CD14-positive monocyte (primary cell): ENCODE results near the gene CDH12. TPM values are rescaled to one million over a fixed set of nuclear protein-coding genes. Genes with fewer than 3 reads are reported as not detected.

Source experiments
- DNase-seq, 3 donors: peaks; one replicate each; pipeline ENCODE4 v3.0.0-alpha.2; 2011 to 2022
- H2AFZ ChIP-seq: 2 replicates; pipeline ENCODE4 v1.6.0; 2012; ENCODE audit warnings: mild to moderate bottlenecking, low read depth, low read length, inconsistent platforms; ENCODE audit not compliant: insufficient read depth, poor library complexity, severe bottlenecking
- H3K27ac ChIP-seq, 2 donors: 1 replicate in 1 of 2; 2 replicates in 1 of 2; pipeline ENCODE4 v1.5.1; 2012 to 2013; ENCODE audit warnings: low read length in 2 of 2, control low read depth in 1 of 2, inconsistent platforms in 1 of 2, low read depth in 1 of 2, mild to moderate bottlenecking in 1 of 2
- H3K27me3 ChIP-seq, 2 donors: one replicate each; pipeline versions ENCODE4 v1.6.0 to v1.6.1; 2011 to 2013; ENCODE audit warnings: low read length in 2 of 2; ENCODE audit not compliant: control insufficient read depth in 2 of 2, insufficient read depth in 2 of 2
- H3K36me3 ChIP-seq, 2 donors: replicated peaks in 1 of 2; 1 replicate in 1 of 2; 2 replicates in 1 of 2; pipeline versions ENCODE4 v1.5.1 to v1.6.1; 2012 to 2013; ENCODE audit warnings: low read length in 2 of 2, control low read depth in 1 of 2, inconsistent platforms in 1 of 2, mild to moderate bottlenecking in 1 of 2; ENCODE audit not compliant: insufficient read depth in 2 of 2, control insufficient read depth in 1 of 2
- H3K4me1 ChIP-seq, 2 donors: 1 replicate in 1 of 2; 2 replicates in 1 of 2; pipeline versions ENCODE4 v1.5.1 to v1.6.1; 2012 to 2013; ENCODE audit warnings: low read length in 2 of 2, control low read depth in 1 of 2, inconsistent platforms in 1 of 2, mild to moderate bottlenecking in 1 of 2, moderate library complexity in 1 of 2; ENCODE audit not compliant: insufficient read depth in 2 of 2, control insufficient read depth in 1 of 2
- H3K4me2 ChIP-seq: replicated peaks from 2 replicates; pipeline ENCODE3; 2012; ENCODE audit warnings: low read length, moderate library complexity, mild to moderate bottlenecking; ENCODE audit not compliant: poor library complexity, severe bottlenecking; ENCODE audit errors: extremely low read depth
- H3K4me3 ChIP-seq, 3 experiments: fragments of 200-600 bp in 1 of 3; sonication (generic) in 1 of 3; replicated peaks in 1 of 3; 1 replicate in 2 of 3; 2 replicates in 1 of 3; pipeline ENCODE4 v1.5.1; 2011 to 2013; ENCODE audit warnings: low read length in 3 of 3, mild to moderate bottlenecking in 3 of 3, control low read depth in 2 of 3, low read depth in 2 of 3, inconsistent platforms in 1 of 3, moderate library complexity in 1 of 3
- H3K79me2 ChIP-seq: 2 replicates; pipeline ENCODE4 v1.6.0; 2012; ENCODE audit warnings: mild to moderate bottlenecking, control low read depth, inconsistent platforms, low read length, moderate library complexity; ENCODE audit not compliant: insufficient read depth
- H3K9ac ChIP-seq: 2 replicates; pipeline ENCODE4 v1.6.0; 2017; ENCODE audit warnings: low read length, mild to moderate bottlenecking; ENCODE audit not compliant: insufficient read depth, poor library complexity, severe bottlenecking
- H3K9me3 ChIP-seq, 2 donors: replicated peaks in 1 of 2; 1 replicate in 1 of 2; 2 replicates in 1 of 2; pipeline versions ENCODE4 v1.5.1 to v1.6.1; 2012 to 2013; ENCODE audit warnings: low read length in 2 of 2, control low read depth in 1 of 2; ENCODE audit not compliant: control insufficient read depth in 1 of 2, insufficient read depth in 1 of 2
- H4K20me1 ChIP-seq: 2 replicates; pipeline ENCODE4 v1.6.0; 2012; ENCODE audit warnings: mild to moderate bottlenecking, low read length, control low read depth, moderate library complexity; ENCODE audit not compliant: insufficient read depth
- H3K27ac Mint-ChIP-seq, 7 donors: one replicate each; pipeline ENCODE4 v1.8.0; 2020; ENCODE audit warnings: mild to moderate bottlenecking in 7 of 7, mixed read lengths in 7 of 7, moderate library complexity in 6 of 7, inconsistent platforms in 2 of 7
- H3K27me3 Mint-ChIP-seq, 3 donors: one replicate each; pipeline ENCODE4 v1.8.0; 2021 to 2022; ENCODE audit warnings: low read depth in 3 of 3, mild to moderate bottlenecking in 3 of 3, mixed read lengths in 3 of 3, moderate library complexity in 3 of 3, inconsistent platforms in 1 of 3
- H3K36me3 Mint-ChIP-seq, 2 donors: one replicate each; pipeline ENCODE4 v1.8.0; 2020; ENCODE audit warnings: mixed read lengths in 2 of 2, inconsistent platforms in 1 of 2, mild to moderate bottlenecking in 1 of 2
- H3K4me1 Mint-ChIP-seq: one replicate; pipeline ENCODE4 v1.8.0; 2020; ENCODE audit warnings: mild to moderate bottlenecking, mixed read lengths
- H3K4me3 Mint-ChIP-seq, 2 donors: one replicate each; pipeline ENCODE4 v1.8.0; 2020; ENCODE audit warnings: mild to moderate bottlenecking in 2 of 2, mixed read lengths in 2 of 2, moderate library complexity in 1 of 2
- H3K9me3 Mint-ChIP-seq, 7 donors: one replicate each; pipeline ENCODE4 v1.8.0; 2020 to 2022; ENCODE audit warnings: mixed read lengths in 7 of 7, mild to moderate bottlenecking in 6 of 7, moderate library complexity in 6 of 7, inconsistent platforms in 2 of 7
- CTCF ChIP-seq: fragments of 200-600 bp; IDR thresholded peaks from one replicate; pipeline ENCODE4 v1.8.0; 2022; ENCODE audit warnings: antibody characterized with exemption, mild to moderate bottlenecking
- WGBS: methylation state at CpG from one replicate; pipeline ENCODE4 v1.1.5; 2013; ENCODE audit warnings: missing lambda C conversion rate; ENCODE audit not compliant: insufficient coverage; 5-methylcytosine and 5-hydroxymethylcytosine counted together
- intact Hi-C, 2 donors: fragments of 100-400 bp; cut with micrococcal nuclease; formaldehyde crosslinking; loops; one replicate each; pipeline versions ENCODE4 v1.15.0 to v1.15.1; 2023
- polyA plus RNA-seq, 3 donors: library from polyadenylated mRNA; depleted of rRNA in 1 of 3; unstranded in 2 of 3; stranded (reverse) in 1 of 3; fragments of 300-500 nt in 2 of 3; fragments of >200 nt in 1 of 3; fragmentation: Illumina TruSeq in 2 of 3; gene quantifications; 1 replicate in 2 of 3; 2 replicates in 1 of 3; pipeline ENCODE4 v1.2.3, GENCODE V29; 2012 to 2021

CDH12 gene
- polyA plus RNA-seq, 3 donors = not detected

DNA sequence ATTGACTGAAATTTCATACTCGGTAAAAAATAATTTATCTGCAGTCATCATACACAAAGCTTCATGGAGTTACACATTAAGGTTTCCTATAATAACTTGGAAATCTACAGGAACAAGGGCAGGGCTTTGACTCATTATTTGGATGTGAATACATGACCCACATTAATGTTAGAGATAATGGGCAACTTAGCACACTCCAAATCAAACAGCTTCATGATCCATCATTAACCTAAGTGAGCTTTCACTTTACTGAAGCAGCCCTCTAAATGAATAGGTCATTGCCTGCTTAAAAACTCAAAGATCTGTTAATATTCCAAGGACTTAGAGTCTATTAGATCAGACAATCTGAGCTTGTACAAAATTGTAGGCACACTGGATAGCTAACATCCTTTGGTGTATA is 9.0 kb downstream of the CDH12 start:
- no peak overlapping the region for H3K4me3 ChIP-seq
- H3K9me3 Mint-ChIP-seq = peaks cover 0 to 3% (median 1%) of the 10 kb centered on the region in 7 donors
- no peak overlapping the region for H3K4me2 ChIP-seq
- no peak overlapping the region for H3K4me3 Mint-ChIP-seq
- no peaks in the 10 kb centered on the region for H3K27me3 ChIP-seq
- no peaks in the 10 kb centered on the region for H3K9me3 ChIP-seq
- WGBS = 100% methylated on average over 1 of the region's 1 CpG
- no peaks in the 10 kb centered on the region for H3K36me3 Mint-ChIP-seq
- no peaks in the 10 kb centered on the region for H3K27me3 Mint-ChIP-seq
- H3K27ac Mint-ChIP-seq = no peak overlapping the region
- H3K79me2 ChIP-seq = no peaks in the 10 kb centered on the region
- no peaks in the 10 kb centered on the region for H3K4me1 ChIP-seq
- no peak overlapping the region for H3K9ac ChIP-seq
- H3K27ac ChIP-seq = no peak overlapping the region
- H3K4me1 Mint-ChIP-seq = no peaks in the 10 kb centered on the region
- no peak for TF ChIP-seq CTCF
- no peaks in the 10 kb centered on the region for H3K36me3 ChIP-seq
- H4K20me1 ChIP-seq = no peaks in the 10 kb centered on the region
- DNase-seq = no peak
- H2AFZ ChIP-seq = no peak overlapping the region
- intact Hi-C loops = no loop called here

DNA sequence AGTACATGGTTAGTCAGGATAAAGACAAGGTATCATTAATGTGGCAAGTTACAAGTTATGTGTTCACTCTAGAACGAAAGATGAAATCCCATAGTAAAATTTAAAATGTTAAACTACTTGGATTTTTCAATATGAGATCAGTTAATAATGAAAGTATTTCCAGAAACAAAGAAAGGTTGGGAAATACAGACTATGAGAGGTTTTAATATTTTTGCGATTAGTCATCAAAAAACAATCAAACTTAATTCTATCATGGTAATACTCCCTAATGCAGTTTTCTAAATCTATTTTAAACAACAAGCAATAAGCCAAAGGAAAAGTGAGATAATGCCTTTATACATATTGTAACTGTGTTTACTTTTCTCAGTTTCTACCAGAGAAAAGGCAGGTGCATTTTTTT is 10.6 kb downstream of the CDH12 start:
- H3K79me2 ChIP-seq = no peaks in the 10 kb centered on the region
- no peaks in the 10 kb centered on the region for H4K20me1 ChIP-seq
- H3K9ac ChIP-seq = no peak overlapping the region
- TF ChIP-seq CTCF = no peak
- WGBS = no CpG with 5 or more reads among the region's 2 CpGs
- Mint-ChIP-seq H3K4me1 (no peaks in the 10 kb centered on the region), H3K4me3 (no peak overlapping the region), H3K27me3 (no peaks in the 10 kb centered on the region), H3K36me3 (no peaks in the 10 kb centered on the region), H3K9me3 (peaks cover 0 to 5% (median 1%) of the 10 kb centered on the region in 7 donors), H3K27ac (no peak overlapping the region)
- no peaks in the 10 kb centered on the region for H3K27me3 ChIP-seq
- H2AFZ ChIP-seq = no peak overlapping the region
- H3K36me3 ChIP-seq = no peaks in the 10 kb centered on the region
- DNase-seq = no peak
- no peak overlapping the region for H3K4me3 ChIP-seq
- no peak overlapping the region for H3K27ac ChIP-seq
- no peaks in the 10 kb centered on the region for H3K9me3 ChIP-seq
- intact Hi-C loops = no loop called here
- H3K4me2 ChIP-seq = no peak overlapping the region
- H3K4me1 ChIP-seq = no peaks in the 10 kb centered on the region
